GM21576 (cell line): ENCODE data around the gene ISLR2.
A peak's percentile ranks its signal among the peaks of the same experiment; 100 is the strongest.
"Not testable (repeated sequence)": the region's sequence is repeated elsewhere in the genome, so short reads cannot be mapped to it uniquely, and the experiment has no call there.

ENCODE experiments used
- ATAC-seq: cut with Tn5 transposase; IDR thresholded peaks from one replicate; pipeline ENCODE4 v1.9.1; 2021; ENCODE audit warnings: mild to moderate bottlenecking, moderate library complexity; ENCODE audit not compliant: unreplicated experiment

Gene ISLR2, protein sequence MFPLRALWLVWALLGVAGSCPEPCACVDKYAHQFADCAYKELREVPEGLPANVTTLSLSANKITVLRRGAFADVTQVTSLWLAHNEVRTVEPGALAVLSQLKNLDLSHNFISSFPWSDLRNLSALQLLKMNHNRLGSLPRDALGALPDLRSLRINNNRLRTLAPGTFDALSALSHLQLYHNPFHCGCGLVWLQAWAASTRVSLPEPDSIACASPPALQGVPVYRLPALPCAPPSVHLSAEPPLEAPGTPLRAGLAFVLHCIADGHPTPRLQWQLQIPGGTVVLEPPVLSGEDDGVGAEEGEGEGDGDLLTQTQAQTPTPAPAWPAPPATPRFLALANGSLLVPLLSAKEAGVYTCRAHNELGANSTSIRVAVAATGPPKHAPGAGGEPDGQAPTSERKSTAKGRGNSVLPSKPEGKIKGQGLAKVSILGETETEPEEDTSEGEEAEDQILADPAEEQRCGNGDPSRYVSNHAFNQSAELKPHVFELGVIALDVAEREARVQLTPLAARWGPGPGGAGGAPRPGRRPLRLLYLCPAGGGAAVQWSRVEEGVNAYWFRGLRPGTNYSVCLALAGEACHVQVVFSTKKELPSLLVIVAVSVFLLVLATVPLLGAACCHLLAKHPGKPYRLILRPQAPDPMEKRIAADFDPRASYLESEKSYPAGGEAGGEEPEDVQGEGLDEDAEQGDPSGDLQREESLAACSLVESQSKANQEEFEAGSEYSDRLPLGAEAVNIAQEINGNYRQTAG

DNA sequence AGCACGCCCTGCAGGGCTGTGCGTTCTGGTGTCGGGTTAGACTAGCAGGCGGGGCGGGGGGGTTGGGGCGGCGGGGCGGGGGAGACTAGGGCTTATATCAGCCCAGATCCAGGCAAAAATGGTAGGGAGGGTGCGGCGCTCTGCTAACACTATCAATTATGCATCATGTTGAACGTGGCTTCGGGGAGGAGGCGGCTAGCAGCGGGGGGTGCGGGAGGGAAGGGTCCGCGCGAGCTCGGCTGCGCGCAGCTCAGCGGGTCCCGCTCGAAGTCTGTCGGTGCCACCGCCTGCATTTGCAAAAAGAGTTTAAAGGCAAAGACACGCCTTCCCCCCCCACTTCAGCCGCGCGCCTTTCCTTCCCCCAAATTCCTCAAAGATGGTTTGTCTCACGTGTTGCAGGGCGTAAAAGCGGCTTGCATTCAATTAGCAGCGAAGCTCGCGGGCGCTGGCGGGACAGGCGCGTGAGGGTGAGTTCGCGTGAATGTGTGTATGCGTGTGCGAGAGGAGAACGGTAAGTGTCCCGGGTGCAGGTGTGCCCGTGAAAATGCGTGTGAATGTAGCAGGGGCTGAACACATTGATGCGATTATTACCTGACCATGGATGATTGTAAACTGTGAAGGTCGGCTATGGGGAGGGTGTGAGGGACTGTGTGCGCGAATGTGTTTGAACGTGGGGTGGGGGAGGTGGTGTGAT lies at the start of gene ISLR2:
TSS of gene ISLR2 (plus strand) at position 432 of the 694 bp plus-strand sequence. CDS start 2,169 bp downstream, outside the sequence.
- no peak for ATAC-seq

DNA sequence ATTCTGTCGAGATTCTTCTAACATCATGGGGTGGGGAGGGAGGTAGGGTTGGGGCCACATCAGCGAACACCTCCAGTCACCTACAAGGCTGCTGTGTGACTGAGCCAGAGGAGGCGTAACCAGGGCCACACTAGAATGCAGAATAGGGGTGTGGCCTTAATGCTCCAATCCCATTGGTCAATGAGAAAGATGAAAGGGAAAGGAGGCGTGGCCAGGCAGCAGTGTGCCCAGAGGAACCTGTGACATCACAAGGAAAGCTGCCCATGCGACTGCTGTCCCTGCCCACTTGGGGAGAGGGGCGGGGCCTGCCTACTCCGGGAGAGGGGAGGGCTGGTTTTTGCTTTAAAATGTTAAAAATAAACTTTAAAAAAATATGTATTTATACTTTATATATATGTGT lies 47.9 kb upstream of the ISLR2 start, which contains the start of gene GOLGA6A:
TSS of gene GOLGA6A (minus strand) at position 101 of the 400 bp plus-strand sequence. CDS start at position 60, 41 bp downstream.
- not testable (repeated sequence) for ATAC-seq

DNA sequence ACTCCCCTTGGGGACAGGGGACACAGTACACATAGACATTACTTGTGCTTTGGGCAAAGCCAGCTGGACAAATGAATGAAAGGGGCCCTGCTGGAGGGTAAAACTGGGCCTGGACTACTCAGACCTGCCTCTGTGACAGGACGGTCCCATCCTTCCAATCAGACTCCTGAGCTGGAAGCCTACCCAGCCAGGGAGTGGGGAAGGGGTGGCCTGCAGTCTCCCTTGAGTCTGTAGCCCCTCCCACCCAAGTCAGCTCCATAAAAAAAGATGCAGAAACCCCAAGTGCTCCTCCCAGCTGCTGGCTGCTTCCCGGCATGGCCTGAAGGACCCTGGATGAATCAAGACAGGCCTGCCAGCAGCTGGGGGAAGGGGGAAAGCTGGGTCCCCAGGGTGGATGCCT lies 35.8 kb upstream of the ISLR2 start:
- ATAC-seq, result not testable (repeated sequence)

- ATAC-seq, result not testable (repeated sequence)
Observed at GRCh38 chr15:74095610-74096009, 34.8 kb upstream of the ISLR2 start.

GRCh38 chr15:74096753-74097474 lies 33.5 kb upstream of the ISLR2 start:
- not testable (repeated sequence) for ATAC-seq

DNA sequence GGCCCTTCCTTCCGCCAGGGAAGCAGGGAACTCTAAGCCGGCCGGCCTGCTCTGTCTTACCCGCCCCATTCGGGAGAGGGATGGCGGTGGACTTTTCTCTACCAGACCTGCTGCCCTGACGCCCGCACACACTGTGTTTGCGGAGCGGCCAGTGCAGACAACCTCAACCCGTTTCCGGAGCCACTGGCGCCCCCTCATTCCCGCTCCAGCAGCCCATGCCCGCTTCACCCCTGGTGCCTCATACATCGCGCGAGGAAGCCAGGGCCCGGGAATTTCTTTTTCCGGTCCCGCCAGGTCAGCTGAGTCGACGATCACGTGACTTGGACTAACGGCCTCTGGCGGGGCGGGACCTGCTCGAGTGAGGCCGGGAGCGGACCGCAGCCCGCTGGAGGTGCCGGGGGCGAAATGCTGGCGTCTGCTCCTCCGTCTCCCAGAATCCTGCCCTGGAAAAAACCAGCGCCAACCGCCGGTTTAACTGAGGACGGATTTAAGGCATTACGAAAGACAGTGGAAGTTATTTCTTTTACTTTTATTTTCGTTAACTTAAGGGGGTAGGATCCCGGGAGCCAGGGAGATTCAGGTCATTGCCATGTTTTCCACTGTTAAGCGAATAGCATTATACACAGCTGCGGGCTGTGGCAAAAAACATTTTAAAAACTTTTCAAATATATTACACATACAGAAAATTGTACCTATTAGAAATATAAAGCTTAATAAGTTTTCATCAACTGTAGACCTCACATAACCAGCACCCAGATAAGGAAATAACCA lies 30.2 kb upstream of the ISLR2 start:
- ATAC-seq, result not testable (repeated sequence)

GRCh38 chr15:74108111-74108510 lies 22.3 kb upstream of the ISLR2 start:
- ATAC-seq, result no peak

GRCh38 chr15:74108611-74109010 lies 21.8 kb upstream of the ISLR2 start:
- ATAC-seq, result not testable (repeated sequence)

- ATAC-seq, result no peak
Observed at GRCh38 chr15:74109713-74110112, 20.7 kb upstream of the ISLR2 start.

DNA sequence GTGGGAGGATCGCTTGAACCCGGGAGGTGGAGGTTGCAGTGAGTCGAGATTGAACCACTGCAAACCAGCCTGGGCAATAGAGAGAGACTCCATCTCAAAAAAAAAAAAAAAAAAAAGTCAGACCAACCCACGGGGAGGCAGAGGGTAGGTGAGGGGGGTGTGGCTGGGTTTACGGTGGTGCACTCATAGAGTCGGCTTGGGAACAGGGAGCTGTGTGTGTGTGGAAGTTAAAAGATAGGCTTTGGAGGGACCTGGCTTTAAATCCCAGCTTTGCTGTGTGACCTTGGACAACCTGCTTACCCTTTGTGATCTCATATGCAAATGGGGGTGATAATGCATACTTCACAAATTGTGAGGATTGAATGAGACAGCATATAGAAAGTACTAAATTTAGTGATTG lies 10.0 kb upstream of the ISLR2 start:
- no peak for ATAC-seq

DNA sequence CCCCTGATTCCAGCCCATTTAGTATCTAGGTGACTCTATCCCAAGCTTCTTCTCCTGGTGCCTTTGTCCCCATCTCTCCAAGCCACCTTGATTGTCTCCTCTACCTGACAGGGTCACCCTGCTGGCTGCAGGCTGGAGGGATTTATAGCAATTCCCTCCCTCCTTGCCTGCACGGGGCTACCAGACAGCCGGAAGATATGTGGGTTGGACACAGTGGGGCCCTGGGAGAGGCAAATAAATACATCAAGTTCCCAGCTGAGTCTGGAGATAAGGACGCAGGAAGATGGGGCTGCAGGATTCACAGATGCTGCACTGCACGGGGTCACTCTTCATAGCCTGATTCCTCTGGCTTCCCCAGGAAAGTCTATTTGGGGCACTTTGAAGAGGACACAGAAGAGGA lies 9.3 kb upstream of the ISLR2 start:
- ATAC-seq, result no peak

DNA sequence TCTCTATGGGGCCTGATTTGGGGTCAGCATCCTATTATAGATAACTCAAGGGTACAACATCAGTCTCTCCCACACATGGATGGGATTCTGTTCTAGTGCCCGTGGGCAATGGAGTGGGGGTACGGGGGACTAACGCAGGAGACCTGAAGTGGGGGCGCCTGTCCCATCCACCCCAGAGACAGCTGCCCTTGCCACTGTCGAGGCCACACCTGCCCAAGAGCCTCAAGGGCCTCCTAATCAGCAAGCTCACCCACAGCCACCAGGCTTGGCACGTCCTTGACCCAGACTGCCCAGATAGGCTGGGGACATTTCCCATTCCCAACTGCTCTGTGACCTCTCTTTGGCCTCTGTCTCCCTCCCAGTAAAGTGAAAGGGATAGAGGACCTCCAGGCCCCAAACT lies 8.5 kb upstream of the ISLR2 start:
- ATAC-seq, result no peak

DNA sequence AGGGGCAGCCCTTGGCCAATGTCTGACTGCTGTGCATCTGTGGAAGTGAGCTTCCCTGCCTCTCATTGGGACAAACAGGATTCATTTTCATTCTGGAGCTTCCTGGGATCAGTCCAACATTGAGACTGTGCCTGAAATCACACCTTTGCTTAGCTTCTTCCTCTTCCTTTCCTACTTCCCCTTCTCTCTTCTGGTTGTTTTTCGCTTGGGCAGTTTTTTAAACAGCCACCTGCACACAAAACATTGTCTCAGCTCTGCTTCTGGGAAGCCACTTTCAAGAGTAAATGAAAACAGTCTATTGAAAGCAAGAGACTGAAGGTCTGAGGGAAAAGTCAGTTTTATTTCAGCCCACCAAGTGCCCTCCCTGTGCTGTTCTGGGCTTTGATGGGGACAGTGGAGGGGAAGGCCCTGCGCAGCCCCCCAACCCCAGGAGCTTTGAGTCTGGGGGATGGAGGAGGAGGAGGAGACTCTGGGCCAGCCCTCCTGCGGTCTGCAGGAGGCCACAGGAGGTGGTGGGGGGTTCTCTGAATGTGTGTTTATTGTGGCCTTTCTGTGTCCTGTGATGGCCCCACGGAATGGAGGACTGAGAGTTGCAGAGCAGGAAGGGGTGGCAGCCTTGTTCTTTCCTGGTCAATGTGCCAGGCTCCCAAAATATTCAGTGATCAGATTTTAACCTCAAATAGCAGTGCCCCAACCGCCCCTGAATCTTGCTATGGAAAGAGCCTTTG lies 7.8 kb upstream of the ISLR2 start:
- no peak for ATAC-seq

DNA sequence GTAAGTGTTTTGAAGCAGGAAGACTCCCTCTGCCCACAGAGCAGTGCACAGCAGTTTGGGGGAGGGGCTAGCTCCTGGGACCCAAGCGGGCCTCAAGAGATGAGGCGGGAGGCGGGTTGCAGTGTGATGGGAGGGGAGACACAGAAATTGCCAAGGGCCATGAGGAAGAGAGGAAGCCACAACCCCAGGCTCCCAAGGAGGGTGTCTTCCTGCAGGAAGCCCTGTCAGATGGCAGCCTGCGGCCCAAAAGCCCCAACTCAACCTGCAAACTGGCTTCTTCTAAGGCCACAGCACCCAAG lies 7.3 kb upstream of the ISLR2 start:
- no peak for ATAC-seq

GRCh38 chr15:74123658-74124057 lies 6.7 kb upstream of the ISLR2 start:
- no peak for ATAC-seq

DNA sequence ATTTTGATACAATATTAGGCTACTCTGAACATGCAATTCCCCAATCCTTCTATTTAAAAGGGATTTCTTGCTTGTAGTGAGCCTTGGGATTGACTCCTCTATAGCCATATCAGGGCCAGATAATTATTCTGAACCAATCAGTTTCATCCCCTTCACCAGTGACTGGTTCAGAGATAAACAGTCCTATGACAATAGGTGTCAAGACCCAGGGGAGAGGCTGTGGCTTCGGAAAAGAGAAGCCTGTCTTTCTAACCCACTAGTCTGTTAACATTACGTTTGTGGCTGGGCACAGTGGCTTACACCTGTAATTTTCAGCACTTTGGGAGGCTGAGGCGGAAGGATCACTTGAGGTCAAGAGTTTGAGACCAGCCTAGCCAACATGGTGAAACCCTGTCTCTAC lies 6.2 kb upstream of the ISLR2 start:
- no peak for ATAC-seq

- no peak for ATAC-seq
Observed at GRCh38 chr15:74124759-74125158, 5.6 kb upstream of the ISLR2 start.

DNA sequence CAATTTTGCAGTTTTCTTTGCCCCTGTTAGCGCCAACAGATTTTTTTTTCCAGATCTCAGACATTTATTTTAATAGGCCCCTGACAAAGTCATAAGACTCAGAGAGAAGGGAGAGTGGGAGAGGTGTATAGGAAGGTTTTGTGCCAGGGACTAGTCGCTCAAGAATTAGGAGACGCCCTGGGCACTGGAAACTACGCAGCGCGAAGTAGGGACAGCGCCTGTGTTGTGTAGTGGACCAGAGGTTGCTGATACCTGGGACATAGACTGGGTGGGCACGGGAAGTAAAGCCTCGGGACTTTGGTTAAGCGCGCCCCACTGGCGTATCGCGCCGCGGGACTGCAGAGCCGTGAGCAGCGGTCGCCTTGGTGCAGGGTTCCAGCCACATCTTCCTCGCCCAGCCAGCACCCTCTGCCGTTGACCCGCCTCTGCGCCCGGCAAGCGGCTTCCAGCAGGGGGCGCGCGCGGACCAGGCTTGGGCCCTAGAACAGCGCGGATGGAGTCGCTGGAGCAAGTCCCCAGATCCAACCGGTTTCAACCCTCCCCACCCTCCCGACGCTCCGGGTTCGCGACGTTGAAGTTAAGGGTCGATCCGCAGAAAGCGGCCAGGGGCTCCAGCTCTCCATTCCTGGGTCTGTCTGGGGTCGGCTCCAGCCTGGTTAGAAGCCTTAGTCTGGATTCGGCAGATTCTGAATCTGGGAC lies 3.0 kb upstream of the ISLR2 start:
- ATAC-seq, result peak; percentile 49
